Measurements from ENCODE around the gene TNS3.

Gene TNS3

GRCh38 chr7:47292832-47293309 lies 289.0 kb downstream of the TNS3 start:
- DNase-seq, result no peak

GRCh38 chr7:47291461-47292081 lies 290.3 kb downstream of the TNS3 start:
- DNase-seq, result no peak

GRCh38 chr7:47290867-47291266 lies 291.0 kb downstream of the TNS3 start:
- no peak for DNase-seq

GRCh38 chr7:47290466-47290865 lies 291.4 kb downstream of the TNS3 start:
- no peak for DNase-seq

GRCh38 chr7:47288060-47288459 lies 293.9 kb downstream of the TNS3 start:
- no peak for DNase-seq

- no peak for DNase-seq
These were observed 295.9 kb downstream of the TNS3 start for GRCh38 chr7:47285860-47286491.

- no peak for DNase-seq
These were observed 296.9 kb downstream of the TNS3 start for GRCh38 chr7:47284691-47285635.

GRCh38 chr7:47283497-47284131 lies 298.3 kb downstream of the TNS3 start:
- no peak for DNase-seq

- no peak for DNase-seq
These were observed 299.0 kb downstream of the TNS3 start for GRCh38 chr7:47282790-47283496.

- DNase-seq, result no peak
These were observed 299.8 kb downstream of the TNS3 start for GRCh38 chr7:47281966-47282643.

- no peak for DNase-seq
These were observed 300.8 kb downstream of the TNS3 start for GRCh38 chr7:47281161-47281560.

GRCh38 chr7:47280114-47280513 lies 301.8 kb downstream of the TNS3 start:
- no peak for DNase-seq

GRCh38 chr7:47278043-47278442 lies 303.9 kb downstream of the TNS3 start:
- no peak for DNase-seq

- no peak for DNase-seq
These were observed 304.6 kb downstream of the TNS3 start for GRCh38 chr7:47277321-47277781.

GRCh38 chr7:47273974-47274766 lies 307.7 kb downstream of the TNS3 start:
- DNase-seq, result no peak

GRCh38 chr7:47273088-47273487 lies 308.8 kb downstream of the TNS3 start:
- no peak for DNase-seq

- no peak for DNase-seq
These were observed 310.2 kb downstream of the TNS3 start for GRCh38 chr7:47271749-47272148.

- no peak for DNase-seq
These were observed 312.8 kb downstream of the TNS3 start for GRCh38 chr7:47268851-47269836.

GRCh38 chr7:47267346-47267745 lies 314.6 kb downstream of the TNS3 start:
- no peak for DNase-seq

- DNase-seq, result no peak
These were observed 315.1 kb downstream of the TNS3 start for GRCh38 chr7:47266799-47267198.

Data from DMS79 (cell line).